Panc1 (cell line): ENCODE results near the gene CATSPER3. TPM values are rescaled to one million over a fixed set of nuclear protein-coding genes. Genes with fewer than 3 reads are reported as not detected.

Experiments used
- ATAC-seq: fragments of 200-7000 bp; cut with Tn5 transposase; 2 replicates; pipeline ENCODE4 v1.9.1; 2020; ENCODE audit warnings: mild to moderate bottlenecking, moderate library complexity
- BruUV-seq: library from RNA; stranded (reverse); fragments of 400-500 nt; replicated peaks from 2 replicates; lab custom pipeline; 2021; lab: Mats Ljungman, UMichigan
- CTCF ChIA-PET: fragments of 300-600 bp; sonication (Branson Sonifier 250); formaldehyde crosslinking; loops from one replicate; lab custom pipeline; 2022; ENCODE audit warnings: antibody characterized with exemption; lab: Charles Lee
- POLR2A ChIA-PET: fragments of 300-600 bp; sonication (Branson Sonifier 250); formaldehyde crosslinking; loops from one replicate; lab custom pipeline; 2022; ENCODE audit warnings: antibody characterized with exemption; lab: Charles Lee
- DNase-seq: peaks from one replicate; pipeline ENCODE4 v3.0.0-alpha.2; 2010; ENCODE audit warnings: low read depth, low spot score
- H3K27ac ChIP-seq: 2 replicates; pipeline ENCODE4 v1.5.1; 2011; ENCODE audit warnings: mild to moderate bottlenecking, low read length, inconsistent platforms
- H3K27me3 ChIP-seq: fragments of 200-500 bp; sonication (Bioruptor generic); 2 replicates; pipeline ENCODE4 v1.6.0; 2014; ENCODE audit warnings: low read length, inconsistent platforms; ENCODE audit not compliant: control insufficient read depth, insufficient read depth
- H3K36me3 ChIP-seq: fragments of 200-500 bp; sonication (Bioruptor generic); 2 replicates; pipeline ENCODE4 v1.5.1; 2014; ENCODE audit warnings: inconsistent platforms, mild to moderate bottlenecking, low read length, moderate library complexity; ENCODE audit not compliant: control insufficient read depth, insufficient read depth
- H3K4me1 ChIP-seq: 2 replicates; pipeline ENCODE4 v1.5.1; 2011; ENCODE audit warnings: inconsistent platforms, mild to moderate bottlenecking, low read length, moderate library complexity; ENCODE audit not compliant: control insufficient read depth, insufficient read depth
- H3K4me3 ChIP-seq, 2 experiments: 2 replicates each; pipeline ENCODE4 v1.5.1; 2011 to 2012; ENCODE audit warnings: low read depth in 2 of 2, low read length in 2 of 2, mild to moderate bottlenecking in 2 of 2, inconsistent platforms in 1 of 2, moderate library complexity in 1 of 2
- H3K9me3 ChIP-seq: fragments of 200-500 bp; sonication (Bioruptor generic); 2 replicates; pipeline ENCODE4 v1.5.1; 2014; ENCODE audit warnings: low read depth, mild to moderate bottlenecking, inconsistent platforms, low read length, moderate library complexity; ENCODE audit not compliant: control insufficient read depth, insufficient read depth
- CTCF ChIP-seq: fragments of 450-650 bp; IDR thresholded peaks from 2 replicates; pipeline ENCODE4 v1.5.1; 2017; ENCODE audit warnings: mild to moderate bottlenecking
- POLR2AphosphoS5 ChIP-seq: IDR thresholded peaks from 2 replicates; pipeline ENCODE4 v1.6.1; 2012; ENCODE audit warnings: mild to moderate bottlenecking, low read depth, low read length, moderate library complexity
- REST ChIP-seq, 2 experiments: IDR thresholded peaks; 2 replicates each; pipeline ENCODE4 v1.6.1; 2011 to 2012; ENCODE audit warnings: low read depth in 2 of 2, control low read depth in 1 of 2, low read length in 1 of 2, mild to moderate bottlenecking in 1 of 2, moderate library complexity in 1 of 2; ENCODE audit not compliant: insufficient read depth in 1 of 2
- SIN3A ChIP-seq: IDR thresholded peaks from 2 replicates; pipeline ENCODE4 v1.6.1; 2012; ENCODE audit warnings: low read depth, mild to moderate bottlenecking, low read length, moderate library complexity, borderline replicate concordance; ENCODE audit not compliant: insufficient read depth
- TCF7L2 ChIP-seq: IDR thresholded peaks from 2 replicates; pipeline ENCODE4 v1.6.1; 2011; ENCODE audit warnings: mild to moderate bottlenecking, low read depth, low read length, inconsistent platforms
- in situ Hi-C: cut with HindIII; loops from 2 replicates; pipeline ENCODE4 v1.10.0; 2016; ENCODE audit warnings: low sequenced_read_pairs, low pct_unique_long_range_greater_than_20kb
- intact Hi-C: fragments of 100-400 bp; cut with micrococcal nuclease; formaldehyde crosslinking; loops from one replicate; pipeline ENCODE4 v1.10.0; 2022; ENCODE audit not compliant: unreplicated experiment
- total RNA-seq: library from RNA; stranded (reverse); gene quantifications from one replicate; pipeline ENCODE4 v1.2.1, GENCODE V29; 2021; ENCODE audit not compliant: unreplicated experiment

CATSPER3 gene
- total RNA-seq, 1 experiment from 2014 or later: 0.69 TPM

GRCh38 chr5:135036405-135036804 lies 68.7 kb downstream of the CATSPER3 start:
- Histone ChIP-seq H3K4me3 (no peak overlapping the region), H3K4me1 (peaks cover 13% of the 10 kb centered on the region), H3K27ac (no peak overlapping the region), H3K27me3 (no peaks in the 10 kb centered on the region; the same call in 1 of the 2 replicates), H3K9me3 (no peaks in the 10 kb centered on the region), H3K36me3 (peaks cover 4% of the 10 kb centered on the region; the same call in 1 of the 2 replicates)
- no peak for DNase-seq
- TF ChIP-seq REST (IDR thresholded peaks at IDR 0.05; ENCODE audit: insufficient read depth in 1 of 2, low read depth in 2 of 2, low read length in 1 of 2): no peak
- no peak for TF ChIP-seq SIN3A
- no peak for TF ChIP-seq POLR2AphosphoS5
- TF ChIP-seq TCF7L2: no peak
- TF ChIP-seq CTCF: no peak
- in situ Hi-C loops (no loop called here), intact Hi-C loops (no loop called here)
- BruUV-seq: no TSS peak
- POLR2A ChIA-PET: no interaction called here
- no peak for ATAC-seq
- CTCF ChIA-PET: interaction anchor here (0.6 kb wide), 1 partner anchor 162 kb away, joined by 7 read pairs; no protein-coding TSS in a partner anchor

- Histone ChIP-seq H3K27ac (no peak overlapping the region), H3K4me1 (peaks cover 13% of the 10 kb centered on the region), H3K9me3 (no peaks in the 10 kb centered on the region), H3K4me3 (no peak overlapping the region), H3K27me3 (no peaks in the 10 kb centered on the region; the same call in 1 of the 2 replicates), H3K36me3 (no peaks in the 10 kb centered on the region; the same call in 1 of the 2 replicates)
- TF ChIP-seq REST (IDR thresholded peaks at IDR 0.05; ENCODE audit: insufficient read depth in 1 of 2, low read depth in 2 of 2, low read length in 1 of 2): no peak
- no peak for TF ChIP-seq CTCF
- TF ChIP-seq SIN3A: no peak
- no peak for TF ChIP-seq TCF7L2
- TF ChIP-seq POLR2AphosphoS5: no peak
- ATAC-seq (no peak), DNase-seq (no peak)
- ChIA-PET CTCF (interaction anchor here (0.8 kb wide), 1 partner anchor 153 kb away, joined by 3 read pairs; no protein-coding TSS in a partner anchor), POLR2A (no interaction called here)
- in situ Hi-C loops: no loop called here
- intact Hi-C loops: no loop called here
- BruUV-seq: no TSS peak
These were observed 70.0 kb downstream of the CATSPER3 start for GRCh38 chr5:135037519-135038204.
